KOPT-K1 (cell line): ENCODE results near the gene ANGPTL4.
"Not testable (repeated sequence)": the region's sequence is repeated elsewhere in the genome, so short reads cannot be mapped to it uniquely, and the experiment has no call there.

Experiments used
- H3K27ac ChIP-seq: fragments of 200-600 bp; sonication (generic); 2 replicates; pipeline ENCODE4 v1.5.1; 2016; ENCODE audit warnings: antibody characterized with exemption, mild to moderate bottlenecking, low read depth, low read length; ENCODE audit not compliant: poor library complexity, severe bottlenecking
- H3K36me3 ChIP-seq: fragments of 200-600 bp; sonication (generic); 2 replicates; pipeline ENCODE4 v1.5.1; 2017; ENCODE audit warnings: antibody characterized with exemption, mild to moderate bottlenecking, low read length, moderate library complexity; ENCODE audit not compliant: insufficient read depth
- H3K9me3 ChIP-seq: fragments of 200-600 bp; sonication (generic); 2 replicates; pipeline ENCODE4 v1.5.1; 2017; ENCODE audit warnings: antibody characterized with exemption, low read length, mild to moderate bottlenecking; ENCODE audit not compliant: insufficient read depth, poor library complexity, severe bottlenecking

The ANGPTL4 gene

DNA sequence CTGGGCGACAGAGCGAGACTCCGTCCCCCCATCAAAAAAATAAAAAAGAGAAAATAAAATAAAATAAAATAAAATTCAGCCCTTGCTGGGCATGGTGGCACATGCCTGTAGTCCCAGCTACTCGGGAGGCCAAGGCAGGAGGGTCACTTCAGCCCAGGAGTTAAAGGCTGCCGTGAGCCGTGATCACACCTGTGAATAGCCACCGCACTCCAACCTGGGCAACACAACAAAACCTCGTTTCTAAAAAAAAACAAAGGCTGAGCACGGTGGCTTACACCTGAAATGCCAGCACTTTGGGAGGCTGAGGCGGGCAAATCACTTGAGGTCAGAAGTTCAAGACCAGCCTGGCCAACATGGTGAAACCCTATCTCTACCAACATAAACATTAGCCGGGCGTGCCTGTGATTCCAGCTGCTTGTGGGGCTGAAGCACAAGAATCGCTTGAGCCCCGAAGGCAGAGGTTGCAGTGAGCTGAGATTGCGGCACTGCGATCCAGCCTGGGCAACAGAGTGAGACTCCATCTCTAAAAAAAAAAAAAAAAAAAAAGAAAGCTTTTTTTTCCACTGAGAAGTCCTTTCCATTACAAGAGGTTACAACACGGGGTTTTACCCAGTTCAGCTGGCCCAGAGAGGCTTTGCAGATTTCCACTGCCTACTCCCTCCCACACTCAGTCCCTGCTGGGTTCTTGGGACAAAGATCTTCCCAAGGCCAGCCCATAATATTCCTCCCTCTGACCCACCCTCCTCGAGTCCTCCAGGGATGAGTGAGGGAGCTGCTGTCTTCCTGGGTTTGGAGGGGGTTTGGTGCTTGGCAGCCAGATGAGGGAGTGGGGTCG lies 6.4 kb downstream of the ANGPTL4 start:
- Histone ChIP-seq H3K27ac (no peak overlapping the region), H3K9me3 (no peaks in the 10 kb centered on the region), H3K36me3 (no peaks in the 10 kb centered on the region)

DNA sequence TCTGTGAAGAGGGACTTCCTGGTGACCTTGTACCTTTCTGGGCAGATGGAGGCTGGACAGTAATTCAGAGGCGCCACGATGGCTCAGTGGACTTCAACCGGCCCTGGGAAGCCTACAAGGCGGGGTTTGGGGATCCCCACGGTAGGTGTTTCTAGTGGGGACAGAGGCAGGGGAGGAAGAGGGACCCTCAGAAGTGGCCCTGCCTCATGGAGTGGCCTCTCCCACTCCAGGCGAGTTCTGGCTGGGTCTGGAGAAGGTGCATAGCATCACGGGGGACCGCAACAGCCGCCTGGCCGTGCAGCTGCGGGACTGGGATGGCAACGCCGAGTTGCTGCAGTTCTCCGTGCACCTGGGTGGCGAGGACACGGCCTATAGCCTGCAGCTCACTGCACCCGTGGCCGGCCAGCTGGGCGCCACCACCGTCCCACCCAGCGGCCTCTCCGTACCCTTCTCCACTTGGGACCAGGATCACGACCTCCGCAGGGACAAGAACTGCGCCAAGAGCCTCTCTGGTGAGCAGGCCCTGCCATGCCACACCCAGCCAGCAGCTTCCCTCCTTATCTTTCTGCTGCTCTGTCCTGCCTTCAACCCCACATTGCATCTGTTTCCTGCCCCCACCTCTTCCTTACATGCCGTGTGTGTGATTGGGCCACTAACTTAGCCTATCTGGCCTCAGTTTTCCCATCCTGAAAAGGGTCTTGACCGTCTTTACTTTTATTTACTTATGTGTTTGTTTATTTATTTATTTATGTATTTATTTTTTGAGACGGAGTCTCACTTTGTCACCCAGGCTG lies 7.3 kb downstream of the ANGPTL4 start:
- Histone ChIP-seq H3K9me3 (no peaks in the 10 kb centered on the region), H3K36me3 (no peaks in the 10 kb centered on the region), H3K27ac (no peak overlapping the region)

DNA sequence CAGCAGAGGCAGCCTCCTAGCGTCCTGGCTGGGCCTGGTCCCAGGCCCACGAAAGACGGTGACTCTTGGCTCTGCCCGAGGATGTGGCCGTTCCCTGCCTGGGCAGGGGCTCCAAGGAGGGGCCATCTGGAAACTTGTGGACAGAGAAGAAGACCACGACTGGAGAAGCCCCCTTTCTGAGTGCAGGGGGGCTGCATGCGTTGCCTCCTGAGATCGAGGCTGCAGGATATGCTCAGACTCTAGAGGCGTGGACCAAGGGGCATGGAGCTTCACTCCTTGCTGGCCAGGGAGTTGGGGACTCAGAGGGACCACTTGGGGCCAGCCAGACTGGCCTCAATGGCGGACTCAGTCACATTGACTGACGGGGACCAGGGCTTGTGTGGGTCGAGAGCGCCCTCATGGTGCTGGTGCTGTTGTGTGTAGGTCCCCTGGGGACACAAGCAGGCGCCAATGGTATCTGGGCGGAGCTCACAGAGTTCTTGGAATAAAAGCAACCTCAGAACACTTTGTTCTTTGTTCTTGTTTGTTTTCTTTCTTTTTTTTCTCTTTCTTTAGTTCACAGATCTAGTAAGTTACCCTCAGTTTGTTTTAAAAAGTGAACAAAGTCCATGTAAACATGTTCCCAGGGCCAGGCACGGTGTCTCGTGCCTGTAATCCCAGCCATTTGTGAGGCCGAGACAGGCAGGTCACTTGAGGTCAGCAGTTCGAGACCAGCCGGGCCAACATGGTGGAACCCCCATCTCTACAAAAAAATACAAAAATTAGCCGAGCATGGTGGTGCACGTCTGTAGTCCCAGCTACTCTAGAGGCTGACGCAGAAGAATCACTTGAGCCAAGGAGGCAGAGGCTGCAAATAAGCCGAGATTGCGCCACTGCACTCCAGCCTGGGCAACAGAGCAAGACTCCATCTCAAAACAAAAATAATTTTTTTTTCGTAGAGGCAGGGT lies 10.2 kb downstream of the ANGPTL4 start:
- no peaks in the 10 kb centered on the region for H3K9me3 ChIP-seq
- H3K36me3 ChIP-seq, result no peaks in the 10 kb centered on the region
- H3K27ac ChIP-seq, result no peak overlapping the region

DNA sequence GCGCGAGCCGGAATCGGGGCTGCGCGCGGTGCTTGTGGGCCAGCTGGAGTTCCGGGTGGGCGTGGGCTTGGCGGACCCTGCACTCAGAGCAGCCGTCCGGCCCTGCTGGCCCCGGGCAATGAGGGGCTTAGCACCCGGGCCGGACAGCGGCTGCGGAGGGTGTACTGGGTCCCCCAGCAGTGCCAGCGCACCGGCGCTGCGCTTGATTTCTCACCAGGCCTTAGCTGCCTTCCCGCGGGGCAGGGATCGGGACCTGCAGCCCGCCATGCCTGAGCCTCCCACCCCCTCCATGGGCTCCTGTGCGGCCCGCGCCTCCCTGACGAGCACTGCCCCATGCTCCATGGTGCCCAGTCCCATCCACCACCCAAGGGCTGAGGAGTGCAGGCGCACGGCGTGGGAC lies 11.8 kb downstream of the ANGPTL4 start:
- H3K36me3 ChIP-seq, H3K27ac ChIP-seq, H3K9me3 ChIP-seq: not testable (repeated sequence)

- not testable (repeated sequence) for H3K9me3 ChIP-seq, H3K27ac ChIP-seq, H3K36me3 ChIP-seq
These were observed 12.5 kb downstream of the ANGPTL4 start for GRCh38 chr19:8376373-8376974.

DNA sequence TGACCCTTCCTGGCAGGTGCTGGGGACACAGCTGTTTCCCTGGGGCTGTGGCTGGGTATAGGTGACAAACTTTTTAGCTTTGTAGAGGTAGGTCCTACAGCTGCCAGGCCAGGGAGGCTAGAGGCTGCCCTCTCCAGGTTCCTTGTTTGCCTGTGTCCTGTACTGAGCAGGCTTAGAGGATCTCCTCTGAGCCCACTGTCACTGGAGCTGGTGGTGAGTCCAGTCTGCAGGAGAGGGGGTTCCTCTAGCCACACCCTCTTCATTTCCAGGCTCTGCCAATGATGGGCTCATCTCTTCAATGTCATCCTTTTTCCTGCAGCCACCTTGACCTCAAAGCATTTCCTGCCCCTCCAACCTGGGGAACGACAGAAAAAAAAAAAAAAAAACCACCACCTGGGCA lies 13.6 kb downstream of the ANGPTL4 start:
- H3K36me3 ChIP-seq, result no peaks in the 10 kb centered on the region
- no peaks in the 10 kb centered on the region for H3K9me3 ChIP-seq
- no peak overlapping the region for H3K27ac ChIP-seq

- not testable (repeated sequence) for H3K27ac ChIP-seq, H3K36me3 ChIP-seq
These were observed 15.4 kb downstream of the ANGPTL4 start for GRCh38 chr19:8379156-8379891.

DNA sequence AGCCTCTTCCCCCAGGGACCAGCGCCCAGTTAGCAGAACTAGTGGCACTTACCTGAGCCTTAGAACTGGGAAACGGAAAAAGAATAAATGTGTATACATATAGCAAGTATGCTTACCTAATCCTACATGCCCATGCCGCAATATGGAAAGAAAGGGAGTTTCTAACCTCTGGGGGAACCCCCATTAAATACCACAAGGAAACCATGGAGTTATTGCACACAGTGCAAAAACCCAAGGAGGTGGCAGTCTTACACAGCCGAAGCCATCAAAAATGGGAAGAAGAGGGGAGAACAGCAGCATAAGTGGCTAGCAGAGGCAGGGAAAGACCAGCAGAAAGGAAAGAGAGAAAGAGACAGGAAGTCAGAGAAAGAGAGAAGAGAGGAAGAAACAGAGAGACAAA lies 20.6 kb downstream of the ANGPTL4 start:
- H3K9me3 ChIP-seq, H3K36me3 ChIP-seq, H3K27ac ChIP-seq: not testable (repeated sequence)

More at GRCh38 chr19:8379156-8379891, 15.4 kb downstream of the ANGPTL4 start:
- not testable (repeated sequence) for H3K9me3 ChIP-seq

- H3K27ac ChIP-seq, H3K9me3 ChIP-seq, H3K36me3 ChIP-seq: not testable (repeated sequence)
These were observed 21.1 kb downstream of the ANGPTL4 start for GRCh38 chr19:8385103-8385502.

- not testable (repeated sequence) for H3K27ac ChIP-seq, H3K9me3 ChIP-seq, H3K36me3 ChIP-seq
These were observed 21.6 kb downstream of the ANGPTL4 start for GRCh38 chr19:8385566-8385965.

DNA sequence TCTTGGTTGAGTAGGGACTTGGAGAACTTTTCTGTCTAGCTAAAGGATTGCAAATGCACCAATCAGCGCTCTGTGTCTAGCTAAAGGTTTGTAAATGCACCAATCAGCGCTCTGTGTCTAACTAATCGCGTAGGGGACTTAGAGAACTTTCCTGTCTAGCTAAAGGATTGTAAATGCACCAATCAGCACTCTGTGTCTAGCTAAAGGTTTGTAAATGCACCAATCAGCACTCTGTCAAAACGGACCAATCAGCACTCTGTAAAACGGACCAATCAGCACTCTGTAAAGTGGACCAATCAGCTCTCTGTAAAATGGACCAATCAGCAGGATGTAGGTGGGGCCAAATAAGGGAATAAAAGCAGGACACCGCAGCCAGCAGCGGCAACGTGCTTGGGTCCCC lies 22.5 kb downstream of the ANGPTL4 start:
- not testable (repeated sequence) for H3K36me3 ChIP-seq, H3K9me3 ChIP-seq, H3K27ac ChIP-seq

GRCh38 chr19:8386990-8387389 lies 23.0 kb downstream of the ANGPTL4 start:
- H3K36me3 ChIP-seq, result no peaks in the 10 kb centered on the region
- no peaks in the 10 kb centered on the region for H3K9me3 ChIP-seq
- no peak overlapping the region for H3K27ac ChIP-seq

- no peaks in the 10 kb centered on the region for H3K9me3 ChIP-seq
- H3K36me3 ChIP-seq, result no peaks in the 10 kb centered on the region
- H3K27ac ChIP-seq, result no peak overlapping the region
These were observed 24.0 kb downstream of the ANGPTL4 start for GRCh38 chr19:8387688-8388611.
